ENCODE results near the gene GFRA1. TPM values are rescaled to one million over a fixed set of nuclear protein-coding genes. Genes with fewer than 3 reads are reported as not detected.

The GFRA1 gene
- total and polyA plus RNA-seq, 2 of the 4 experiments (the other 2 are of a cell fraction): 9.1 to 9.3 TPM

- no peak overlapping the region for H4K91ac ChIP-seq (ENCODE audit: insufficient read depth, low read depth, low read length)
- H4K20me1 ChIP-seq (ENCODE audit: insufficient read depth, low read length): no peaks in the 10 kb centered on the region
- H2BK120ac ChIP-seq (ENCODE audit: low read depth, low read length): no peak overlapping the region
- no peak overlapping the region for H3K23ac ChIP-seq (ENCODE audit: low read depth, low read length)
- H3K18ac ChIP-seq (ENCODE audit: low read depth, low read length): no peak overlapping the region
- POLR2A ChIA-PET (ENCODE audit: unreplicated experiment): no interaction called here
- H3K79me1 ChIP-seq (ENCODE audit: low read depth in 1 of 2, low read length in 2 of 2): no peaks in the 10 kb centered on the region
- no peak overlapping the region for H4K8ac ChIP-seq (ENCODE audit: low read depth in 2 of 2, low read length in 2 of 2)
- H3K56ac ChIP-seq (ENCODE audit: extremely low read depth, insufficient read depth, low read length): no peak overlapping the region
- CTCF ChIA-PET: no interaction called here
- intact Hi-C loops (cut with micrococcal nuclease): no loop called here
- no peak overlapping the region for H3K4me2 ChIP-seq (ENCODE audit: low read depth, low read length)
- WGBS, 2 experiments (ENCODE audit: extremely low coverage in 2 of 2, insufficient read length in 1 of 2): 73% methylated on average over 5 of the region's 18 CpGs; no CpG with 5 or more reads in 1 of the 2 experiments
- no peak overlapping the region for H3K14ac ChIP-seq (replicated peaks; ENCODE audit: low read depth, low read length)
- no peak overlapping the region for H2BK15ac ChIP-seq (ENCODE audit: low read depth, low read length)
- no peaks in the 10 kb centered on the region for H3K36me3 ChIP-seq (ENCODE audit: control insufficient read depth, insufficient read depth, low read length)
- peaks cover 14% of the 10 kb centered on the region for H3K9me3 ChIP-seq (ENCODE audit: control insufficient read depth, insufficient read depth, low read length)
- H3K27ac ChIP-seq (ENCODE audit: insufficient read depth, low read length): no peak overlapping the region
- no peak overlapping the region for H3K4me3 ChIP-seq (ENCODE audit: insufficient read depth, low read depth, low read length)
- no peaks in the 10 kb centered on the region for H3K4me1 ChIP-seq (ENCODE audit: control insufficient read depth, insufficient read depth, low read length)
- no peak overlapping the region for H2AK9ac ChIP-seq (replicated peaks; ENCODE audit: low read depth, low read length, poor library complexity)
- DNase-seq (no peak), ATAC-seq (ENCODE audit: low read depth) (no peak)
- no peak overlapping the region for H2AFZ ChIP-seq (replicated peaks; ENCODE audit: low read length, poor library complexity)
- TF ChIP-seq CHD1 (IDR thresholded peaks at IDR 0.05; ENCODE audit: low read depth, low read length): no peak
- peak; percentile 89 for TF ChIP-seq CEBPB (IDR thresholded peaks at IDR 0.05; ENCODE audit: low read depth, low read length)
- no peaks in the 10 kb centered on the region for H3K9me1 ChIP-seq (ENCODE audit: insufficient read depth, low read length)
- dilution Hi-C loops (cut with HindIII; ENCODE audit: low sequenced_read_pairs, unreplicated experiment): no loop called here
- no peak overlapping the region for H4K5ac ChIP-seq (ENCODE audit: low read depth, low read length)
- H3K4ac ChIP-seq (ENCODE audit: low read depth, low read length): no peak overlapping the region
- H2BK20ac ChIP-seq (ENCODE audit: low read depth, low read length): no peak overlapping the region
- no TSS peak for BruUV-seq (replicated peaks)
- H3K27me3 ChIP-seq (ENCODE audit: control insufficient read depth, insufficient read depth, low read length): no peaks in the 10 kb centered on the region
- no peak overlapping the region for H2BK5ac ChIP-seq (ENCODE audit: low read depth, low read length, poor library complexity, severe bottlenecking)
- no peak overlapping the region for H2AK5ac ChIP-seq (ENCODE audit: low read depth, low read length)
- no peak overlapping the region for H3K9ac ChIP-seq (ENCODE audit: low read depth, low read length)
- in situ Hi-C loops (cut with MboI; ENCODE audit: low sequenced_read_pairs): no loop called here
Measured at GRCh38 chr10:116163333-116164131, 109.5 kb downstream of the GFRA1 start.
